NCI-H1092 (cell line): ENCODE results near the gene DNAI4.
A peak's percentile ranks its signal among the peaks of the same experiment; 100 is the strongest.
"Not testable (repeated sequence)": the region's sequence is repeated elsewhere in the genome, so short reads cannot be mapped to it uniquely, and the experiment has no call there.

Experiments used
- DNase-seq: peaks from one replicate; lab custom pipeline; 2025; lab: John Stamatoyannopoulos, UW

DNAI4 gene

DNA sequence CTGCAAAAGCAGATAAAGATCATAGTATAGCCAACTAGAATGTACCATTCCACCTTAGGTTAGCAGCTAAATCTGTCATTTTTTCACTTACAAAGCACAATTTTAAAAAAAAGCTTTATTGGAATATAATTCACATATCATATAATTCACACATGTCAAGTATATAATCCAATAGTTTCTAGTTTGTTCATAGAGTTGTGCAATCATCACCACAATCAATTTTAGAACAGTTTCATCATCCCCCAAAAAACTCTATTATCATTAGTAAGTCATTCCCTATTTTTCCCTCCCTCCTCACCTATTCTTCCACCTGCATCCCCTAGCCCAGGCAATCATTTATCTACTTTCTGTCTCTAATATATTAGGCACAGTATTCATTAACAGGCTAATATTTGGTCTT lies 91.5 kb downstream of the DNAI4 start:
- no peak for DNase-seq

DNA sequence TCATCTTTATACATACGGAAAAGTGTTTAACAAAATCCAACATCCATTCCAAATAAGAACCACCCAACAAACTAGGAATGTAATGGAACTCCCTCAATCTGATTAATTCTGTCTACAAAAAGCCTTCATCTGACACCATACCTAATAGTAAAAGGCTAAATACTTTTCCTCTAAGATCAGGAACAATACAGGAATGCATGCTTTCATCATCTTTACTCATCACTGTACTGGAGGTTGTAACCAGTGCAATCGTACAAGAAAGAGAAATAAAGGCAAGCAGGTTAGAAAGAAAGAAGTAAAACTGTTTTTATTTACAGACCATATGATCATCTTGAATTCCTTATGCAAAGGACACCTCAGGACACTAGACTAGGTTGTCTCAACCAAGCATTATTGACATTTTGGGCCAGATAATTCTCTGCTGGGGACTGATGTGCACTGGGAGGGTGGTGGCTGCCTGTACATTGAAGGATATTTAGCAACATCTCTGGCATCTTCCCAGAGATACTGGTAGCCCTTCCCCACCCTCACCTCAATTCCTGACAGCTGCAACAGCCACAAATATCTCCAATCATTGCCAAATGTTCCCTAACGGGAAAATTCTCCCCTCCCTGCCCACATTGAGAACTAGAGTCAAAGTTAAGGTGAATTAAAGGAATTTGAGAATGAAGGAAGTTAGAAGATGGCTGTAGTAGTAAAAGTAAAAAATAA lies 93.0 kb downstream of the DNAI4 start:
- no peak for DNase-seq

DNA sequence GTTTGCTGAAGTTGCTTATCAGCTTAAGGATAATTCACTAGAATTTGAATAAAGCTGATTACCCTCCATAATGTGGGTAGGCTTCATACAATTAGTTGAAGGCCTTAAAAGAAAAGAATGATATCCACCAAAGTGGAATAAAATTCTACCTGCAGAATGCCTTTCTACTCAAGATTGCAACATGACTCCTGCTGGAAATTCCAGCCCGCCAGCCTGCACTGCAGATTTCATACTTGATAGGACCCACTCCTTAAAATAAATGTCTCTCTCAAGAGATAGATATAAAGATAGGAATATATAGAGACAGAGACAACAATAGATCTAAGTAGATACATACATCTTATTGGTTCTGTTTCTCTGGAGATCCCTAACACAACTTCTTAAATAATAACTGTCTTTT lies 99.9 kb downstream of the DNAI4 start:
- DNase-seq: no peak

DNA sequence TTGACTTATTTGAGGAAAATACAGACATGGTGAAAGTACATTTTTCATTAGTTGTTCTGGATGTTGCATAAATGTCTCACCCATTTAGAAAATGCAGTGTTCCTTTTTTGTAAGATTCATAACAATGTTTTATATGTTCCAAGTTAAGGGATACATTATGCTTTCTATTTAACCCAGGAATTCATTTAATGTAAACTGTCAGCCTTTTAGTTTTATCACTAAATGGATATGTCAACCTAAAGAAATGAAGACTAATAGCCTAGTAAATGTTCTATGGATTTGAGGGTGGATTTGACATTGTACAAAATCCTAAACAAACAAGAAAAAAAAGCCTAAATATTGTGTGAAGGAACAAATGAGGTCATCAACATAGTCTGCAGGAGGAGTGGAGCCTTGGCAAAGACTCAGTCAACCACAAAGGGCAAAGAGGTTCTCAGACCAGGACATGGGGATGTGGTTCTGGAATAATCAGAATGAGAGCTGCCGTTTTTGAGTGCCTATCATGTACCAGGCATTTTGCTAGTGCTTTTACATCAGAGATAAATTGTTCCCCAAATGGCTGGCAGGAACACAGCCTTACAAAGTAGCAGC lies 114.8 kb downstream of the DNAI4 start:
- no peak for DNase-seq

DNA sequence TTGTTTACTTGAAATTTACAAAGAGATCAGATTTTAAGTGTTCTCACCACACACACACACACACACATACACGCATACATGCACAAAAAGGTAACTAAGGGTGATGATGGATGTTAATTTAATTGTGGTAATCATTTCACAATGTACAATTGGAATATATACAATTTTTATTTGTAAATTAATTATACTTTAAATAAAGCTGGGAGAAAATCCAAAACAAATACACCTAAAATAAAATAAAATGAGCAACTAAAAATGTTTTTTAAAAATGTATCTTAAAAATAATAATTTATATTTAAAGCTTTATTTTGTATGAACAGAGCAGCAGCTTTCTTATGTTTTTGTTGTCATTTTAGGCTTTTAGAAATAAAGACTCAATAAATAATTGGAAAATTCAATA lies 115.4 kb downstream of the DNAI4 start:
- DNase-seq: no peak

DNA sequence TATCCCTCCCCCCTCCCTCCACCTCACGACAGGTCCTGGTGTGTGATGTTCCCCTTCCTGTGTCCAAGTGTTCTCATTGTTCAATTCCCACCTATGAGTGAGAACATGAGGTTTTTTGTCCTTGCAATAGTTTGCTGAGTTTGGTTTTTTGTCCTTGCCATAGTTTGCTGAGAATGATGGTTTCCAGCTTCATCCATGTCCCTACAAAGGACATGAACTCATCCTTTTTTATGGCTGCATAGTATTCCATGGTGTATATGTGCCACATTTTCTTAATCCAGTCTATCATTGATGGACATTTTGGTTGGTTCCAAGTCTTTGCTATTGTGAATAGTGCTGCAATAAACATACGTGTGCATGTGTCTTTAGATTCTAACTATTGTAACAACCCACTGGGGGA lies 128.8 kb downstream of the DNAI4 start:
- DNase-seq: not testable (repeated sequence)

DNA sequence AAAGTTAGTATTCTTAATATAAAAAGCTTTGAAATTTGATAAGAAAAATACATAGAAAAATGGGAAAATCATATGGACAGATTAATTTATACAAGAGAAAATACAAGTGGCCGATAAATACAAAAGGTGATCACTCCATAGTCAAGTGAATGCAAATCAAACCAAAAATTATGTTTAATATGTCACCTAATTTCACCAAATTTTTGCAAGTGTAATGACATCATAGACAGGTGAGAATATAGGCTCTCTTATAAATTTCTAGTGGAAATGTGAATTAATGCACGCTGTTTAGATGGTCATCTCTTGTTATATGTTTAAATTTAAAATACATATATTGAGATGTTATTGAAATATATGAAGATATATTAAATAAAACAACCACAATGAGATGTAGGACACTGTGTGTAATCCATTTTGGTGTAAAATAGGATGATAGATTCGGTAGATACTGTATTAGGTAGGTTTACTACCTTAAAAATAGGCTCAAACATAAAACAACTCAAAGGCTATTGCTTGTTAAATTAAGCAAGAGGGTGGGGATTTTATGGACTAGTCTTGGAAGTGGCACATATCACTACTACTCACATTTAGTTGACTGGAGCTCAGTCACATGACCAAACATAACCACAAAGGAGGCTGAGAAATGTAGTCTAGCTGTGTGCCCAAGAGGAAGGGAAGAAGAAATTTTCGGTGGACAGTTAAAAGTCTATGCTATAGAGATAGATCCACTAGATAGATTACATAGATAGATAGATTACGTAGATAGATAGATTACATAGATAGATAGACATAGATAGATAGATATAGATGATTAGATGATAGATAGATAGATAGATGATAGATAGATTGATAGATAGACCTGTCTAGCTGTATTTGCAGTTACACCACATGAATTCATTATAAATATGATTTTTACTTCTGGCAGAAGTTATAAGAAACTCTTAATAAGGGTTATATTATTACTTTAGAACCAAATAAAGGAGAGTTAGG lies 132.7 kb downstream of the DNAI4 start:
- no peak for DNase-seq

DNA sequence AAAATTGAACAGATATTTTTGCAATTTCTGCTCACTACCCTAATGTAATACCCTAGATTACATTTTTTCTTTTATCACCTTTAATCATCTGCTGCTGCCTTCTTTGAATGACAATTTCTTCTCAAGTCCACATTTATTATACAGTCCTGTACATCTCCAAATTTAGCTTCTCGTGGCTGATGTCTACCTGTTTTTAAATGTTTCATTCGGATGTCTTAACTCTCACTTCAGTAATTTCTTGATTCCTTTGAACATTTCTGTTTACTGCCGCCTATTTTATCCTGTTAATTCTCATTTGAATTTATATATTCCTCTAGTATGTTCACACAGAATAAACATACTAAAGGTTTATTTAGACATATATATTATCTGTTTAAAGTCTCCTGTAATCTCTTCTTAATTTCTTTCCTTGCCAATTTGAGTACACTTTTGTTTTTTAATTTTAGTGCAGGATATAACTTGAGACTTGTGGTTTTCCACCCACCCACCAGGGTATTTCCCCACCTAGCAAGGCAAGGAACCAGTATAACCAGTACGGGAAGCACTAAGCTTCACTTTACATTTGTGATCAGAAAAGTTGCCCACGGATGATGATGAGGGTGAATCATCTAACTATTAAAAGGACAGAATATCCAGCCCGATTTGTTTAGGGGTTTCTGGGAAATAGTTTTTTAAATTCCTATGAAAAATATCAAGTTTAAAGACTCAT lies 136.3 kb downstream of the DNAI4 start:
- DNase-seq: no peak

DNA sequence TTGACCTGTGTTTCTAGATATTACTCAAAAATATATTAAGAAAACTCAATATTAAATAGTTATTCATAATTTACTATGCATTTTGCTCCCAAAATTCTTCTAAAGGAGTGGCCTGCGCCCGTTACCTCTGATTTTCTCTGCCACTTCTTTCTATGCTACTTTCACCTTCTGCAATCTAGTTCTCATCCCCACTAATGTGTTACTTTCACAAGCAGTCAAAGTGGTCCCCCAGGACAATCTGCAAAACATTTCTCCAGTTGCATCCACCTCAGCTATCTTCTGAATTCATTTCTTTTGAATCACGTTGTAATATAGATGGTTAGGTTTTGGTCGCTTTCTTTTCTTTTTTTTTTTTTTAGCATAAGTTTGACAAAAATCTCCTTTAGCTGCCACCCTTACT lies 137.0 kb downstream of the DNAI4 start:
- DNase-seq: no peak

DNA sequence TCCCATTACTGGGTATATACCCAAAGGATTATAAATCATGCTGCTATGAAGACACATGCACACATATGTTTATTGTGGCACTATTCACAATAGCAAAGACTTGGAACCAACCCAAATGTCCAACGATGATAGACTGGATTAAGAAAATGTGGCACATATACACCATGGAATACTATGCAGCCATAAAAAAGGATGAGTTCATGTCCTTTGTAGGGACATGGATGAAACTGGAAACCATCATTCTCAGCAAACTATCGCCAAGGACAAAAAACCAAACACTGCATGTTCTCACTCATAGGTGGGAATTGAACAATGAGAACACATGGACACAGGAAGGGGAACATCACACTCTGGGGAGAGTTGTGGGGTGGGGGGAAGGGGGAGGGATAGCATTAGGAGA lies 138.9 kb downstream of the DNAI4 start:
- not testable (repeated sequence) for DNase-seq

DNA sequence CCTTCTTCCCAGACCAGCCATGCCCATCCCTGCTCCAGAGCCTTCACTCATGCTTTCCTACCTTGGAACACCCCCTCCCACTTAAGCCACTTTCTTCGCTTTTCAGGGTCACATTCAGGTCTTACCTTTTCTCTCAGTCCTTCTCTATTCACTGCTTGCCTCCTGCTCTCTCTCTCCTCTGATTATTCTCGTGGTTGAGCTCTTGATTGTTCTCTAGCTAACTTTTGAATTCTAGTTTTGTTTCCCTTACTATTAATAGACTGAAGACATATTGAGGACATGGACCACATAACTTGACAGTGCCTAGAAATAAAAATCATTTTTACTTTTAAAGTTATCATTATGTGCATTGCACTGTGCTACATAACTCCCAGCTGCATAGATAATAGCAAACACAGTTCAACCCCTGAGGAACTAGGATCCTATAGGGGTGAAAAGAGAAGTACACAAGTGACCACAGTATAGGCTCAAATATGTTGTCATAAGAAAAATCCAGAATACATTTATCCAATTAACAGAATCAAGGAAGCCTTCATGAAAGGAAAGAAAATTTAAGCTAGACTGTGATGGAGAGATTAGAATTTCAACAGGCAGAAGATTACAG lies 145.1 kb downstream of the DNAI4 start:
- no peak for DNase-seq

DNA sequence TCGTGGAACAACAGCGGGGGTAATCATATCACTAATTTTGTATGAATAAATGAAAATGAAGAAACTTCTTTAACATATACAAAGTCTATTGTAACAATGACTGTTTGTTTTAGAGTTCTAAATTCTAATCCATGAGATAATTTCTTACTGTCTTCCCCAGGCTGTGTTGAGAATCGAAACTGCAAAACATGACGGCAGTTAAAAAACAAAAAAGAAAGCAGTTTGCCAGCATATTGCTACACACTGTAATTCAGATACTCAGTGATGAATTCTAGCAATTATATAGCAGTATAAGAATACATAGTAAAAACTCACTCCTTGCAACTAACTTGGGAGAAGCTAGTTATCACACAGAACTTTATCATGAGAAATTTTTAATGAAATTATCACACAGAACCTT lies 145.7 kb downstream of the DNAI4 start:
- no peak for DNase-seq

DNA sequence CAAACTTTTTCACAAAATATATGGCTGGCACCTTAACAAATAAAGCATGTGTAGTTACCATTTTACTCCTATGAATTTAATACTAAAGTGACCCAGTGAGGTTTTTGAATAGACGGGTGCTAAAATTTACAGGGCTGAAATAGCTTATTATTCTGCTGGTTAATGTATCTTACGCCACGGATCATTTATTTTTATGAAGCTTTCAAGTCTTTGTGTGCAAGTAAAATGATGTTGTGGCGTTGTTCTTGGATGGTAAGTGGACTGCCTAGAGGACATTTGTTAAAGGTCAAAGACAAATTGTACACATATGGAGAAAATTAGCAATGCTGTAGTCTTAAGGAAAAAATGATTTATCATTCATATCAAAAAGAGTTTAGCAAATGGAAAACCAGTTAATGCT lies 146.4 kb downstream of the DNAI4 start:
- peak; percentile 43 for DNase-seq

DNA sequence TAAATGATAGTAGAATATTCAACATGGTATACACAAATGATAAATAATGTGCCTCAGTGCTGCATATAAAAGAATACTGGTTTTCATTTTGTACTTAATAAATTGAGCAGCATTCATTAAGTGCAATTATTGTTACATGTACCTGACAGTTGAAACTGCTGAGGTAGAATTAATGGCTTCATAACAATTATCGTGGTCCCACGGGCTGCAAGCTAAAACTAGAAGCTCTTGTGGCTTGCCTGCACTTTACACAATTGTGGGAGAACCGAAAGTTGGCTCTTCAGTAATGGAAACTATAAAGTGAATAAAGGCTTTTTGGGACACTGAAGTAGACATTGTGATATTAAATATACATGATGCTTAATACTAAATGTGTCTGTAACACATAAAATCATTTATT lies 146.8 kb downstream of the DNAI4 start:
- DNase-seq: no peak

DNA sequence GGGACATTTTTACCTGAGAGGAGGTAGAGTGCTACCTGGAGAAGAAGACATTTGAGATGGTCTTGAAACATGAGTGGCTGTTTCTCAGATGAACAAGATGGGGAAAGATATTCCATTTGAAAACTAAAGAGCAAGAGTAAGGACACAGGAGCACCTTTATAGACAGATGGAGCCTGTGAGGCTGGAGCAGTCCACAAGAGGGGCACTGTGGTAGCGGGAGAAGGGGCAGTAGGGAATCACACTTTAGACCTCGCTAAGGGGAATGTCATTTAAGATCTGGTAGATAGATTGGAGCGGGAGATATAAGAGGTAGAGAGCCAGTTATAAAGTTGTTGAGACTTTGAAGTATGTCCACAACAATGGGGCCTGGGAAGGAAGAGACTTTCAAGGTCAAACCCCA lies 149.0 kb downstream of the DNAI4 start:
- DNase-seq: no peak

DNA sequence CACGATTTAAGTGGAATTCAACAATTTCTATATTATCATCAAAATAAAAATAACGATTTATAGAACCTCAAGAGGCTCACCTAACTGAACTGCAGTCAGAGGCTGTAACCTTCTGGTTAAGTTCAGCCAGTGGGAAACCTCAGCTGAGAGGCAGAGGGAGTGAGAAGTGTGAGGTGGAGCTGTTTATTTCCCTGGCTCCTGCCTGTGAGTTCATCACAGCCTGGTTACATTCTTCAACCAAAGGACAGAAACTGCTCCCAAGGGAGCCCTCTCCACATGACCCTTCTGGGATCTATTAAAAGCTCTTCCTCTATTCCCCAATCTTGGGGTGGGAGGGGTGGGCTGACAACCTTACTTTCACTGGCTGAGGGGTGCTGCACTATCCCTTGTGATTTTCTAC lies 150.2 kb downstream of the DNAI4 start:
- DNase-seq: no peak

DNA sequence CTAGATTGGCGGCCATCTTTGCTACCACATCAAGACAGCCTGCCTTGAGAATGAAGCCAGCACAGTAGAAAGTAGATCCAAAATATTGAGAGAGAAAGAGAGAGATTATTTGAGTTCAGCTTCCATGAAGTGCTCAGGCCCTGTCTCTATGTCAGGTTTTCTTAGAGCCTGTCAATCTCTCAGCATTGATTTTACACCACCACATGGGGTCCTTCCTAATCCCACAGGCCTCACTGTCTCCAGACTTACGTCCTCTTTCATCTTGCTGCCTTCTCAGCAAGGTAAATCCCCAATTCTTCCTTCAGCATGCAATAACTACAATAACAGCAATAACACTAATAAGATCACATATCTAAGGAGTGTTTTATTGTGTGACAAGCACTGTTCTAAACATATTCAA lies 151.4 kb downstream of the DNAI4 start:
- DNase-seq: no peak

DNA sequence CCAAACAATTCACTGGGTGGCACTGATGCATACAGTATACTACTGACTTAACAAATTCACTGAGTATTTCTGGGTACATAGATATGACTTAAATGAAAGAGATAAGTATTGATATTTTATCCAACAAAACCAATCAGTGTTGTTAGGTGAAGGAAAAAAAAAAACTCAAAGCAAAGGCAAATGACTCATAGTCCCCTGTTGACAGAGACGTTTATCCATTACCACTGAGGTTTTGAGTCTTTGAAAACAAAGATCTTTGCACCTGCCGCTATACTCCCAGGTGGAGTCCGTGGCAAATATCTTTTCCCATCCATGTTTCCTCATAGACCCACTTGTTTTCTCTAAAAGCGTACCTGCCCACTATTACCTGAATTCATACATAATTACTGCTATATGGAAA lies 154.0 kb downstream of the DNAI4 start:
- no peak for DNase-seq

DNA sequence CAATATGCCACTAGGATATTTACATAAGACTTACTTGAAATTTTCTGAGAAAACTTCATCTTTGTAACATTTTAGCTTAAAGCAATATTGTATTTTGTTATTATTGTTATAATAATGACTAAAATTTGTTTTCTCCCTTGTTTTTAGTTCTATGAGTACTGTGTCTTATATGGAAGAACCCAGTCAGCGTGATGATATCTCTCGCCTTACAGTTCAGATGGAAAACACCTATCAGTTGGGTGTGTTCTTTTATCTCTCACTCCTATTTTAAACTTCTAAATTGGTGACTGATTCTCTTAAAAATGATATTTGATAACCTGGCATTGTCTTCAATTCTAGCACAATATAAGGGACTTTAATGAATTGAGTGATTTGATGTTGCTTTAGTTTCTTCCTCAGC lies 154.4 kb downstream of the DNAI4 start:
- DNase-seq: no peak

DNA sequence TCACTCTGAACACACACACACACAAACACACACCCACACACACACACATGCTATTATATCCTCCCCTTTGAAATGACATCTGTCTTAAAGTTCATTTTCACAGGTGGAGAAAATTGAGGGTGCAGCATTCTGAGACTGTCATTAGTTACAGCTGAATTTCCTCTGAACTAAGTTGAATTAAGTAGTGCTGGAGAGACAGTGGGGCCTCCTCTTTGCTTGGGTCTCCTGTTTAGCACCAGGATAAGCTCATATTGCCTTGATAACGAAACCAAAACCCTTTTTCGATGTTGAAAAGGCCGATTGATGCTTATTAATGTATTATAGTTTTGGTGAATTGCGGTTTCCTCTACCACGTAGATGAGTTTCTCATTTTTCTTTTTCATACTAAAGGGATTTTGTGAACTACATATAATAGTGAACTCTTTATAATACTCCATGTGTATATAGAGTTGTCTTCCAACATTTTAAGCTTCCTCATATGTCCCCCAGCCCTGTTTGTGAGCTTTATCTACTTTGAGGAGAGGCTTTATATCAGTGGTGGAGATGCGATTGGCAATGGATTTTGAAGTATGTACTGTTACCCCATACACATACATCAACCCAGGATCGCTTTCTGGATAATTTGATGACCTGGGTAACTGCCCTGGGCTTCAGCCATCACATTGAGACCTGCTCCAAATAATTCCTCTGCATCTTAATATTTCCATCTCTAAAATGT lies 155.0 kb downstream of the DNAI4 start:
- DNase-seq: no peak

DNA sequence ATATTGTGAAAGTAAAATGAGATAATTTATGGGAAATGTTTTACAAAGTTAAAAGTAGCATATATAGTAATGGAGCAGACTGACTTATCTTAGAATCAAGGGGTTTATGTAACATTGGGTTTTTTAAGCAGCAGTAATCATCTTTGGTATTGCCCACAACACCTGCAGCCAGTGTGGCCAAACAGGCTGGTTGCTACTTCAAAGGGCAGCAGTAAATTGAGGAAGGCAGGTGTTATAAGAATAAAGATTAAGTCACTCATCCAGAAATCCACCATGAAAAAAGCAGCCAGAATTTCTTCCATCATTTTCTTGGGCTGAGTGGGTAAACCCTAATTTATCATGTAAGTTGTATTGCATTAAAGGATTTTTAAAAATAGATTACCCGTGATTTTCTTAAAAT lies 155.7 kb downstream of the DNAI4 start:
- DNase-seq: no peak
